ENCODE data around the gene CEP170.

DNA sequence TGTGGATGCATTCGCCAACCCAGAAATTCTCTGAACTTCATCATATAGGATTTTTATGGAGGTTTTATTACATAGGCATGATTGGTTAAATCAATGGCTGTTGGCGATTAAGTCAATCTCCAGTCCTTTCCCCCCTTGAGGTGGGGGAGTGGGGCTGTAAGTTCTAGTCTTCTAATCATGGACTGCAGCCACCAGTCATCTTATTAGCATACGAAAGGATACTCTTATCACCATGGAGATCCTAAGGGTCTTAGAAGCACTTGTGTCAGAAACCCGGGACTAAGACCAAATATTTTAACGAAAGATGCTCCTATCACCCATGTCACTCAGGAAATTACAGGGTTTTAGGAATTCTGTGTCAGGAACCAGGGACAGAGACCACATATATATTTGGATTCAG is 37.0 kb upstream of the CEP170 start:
- TF ChIP-seq, protein P1, sequence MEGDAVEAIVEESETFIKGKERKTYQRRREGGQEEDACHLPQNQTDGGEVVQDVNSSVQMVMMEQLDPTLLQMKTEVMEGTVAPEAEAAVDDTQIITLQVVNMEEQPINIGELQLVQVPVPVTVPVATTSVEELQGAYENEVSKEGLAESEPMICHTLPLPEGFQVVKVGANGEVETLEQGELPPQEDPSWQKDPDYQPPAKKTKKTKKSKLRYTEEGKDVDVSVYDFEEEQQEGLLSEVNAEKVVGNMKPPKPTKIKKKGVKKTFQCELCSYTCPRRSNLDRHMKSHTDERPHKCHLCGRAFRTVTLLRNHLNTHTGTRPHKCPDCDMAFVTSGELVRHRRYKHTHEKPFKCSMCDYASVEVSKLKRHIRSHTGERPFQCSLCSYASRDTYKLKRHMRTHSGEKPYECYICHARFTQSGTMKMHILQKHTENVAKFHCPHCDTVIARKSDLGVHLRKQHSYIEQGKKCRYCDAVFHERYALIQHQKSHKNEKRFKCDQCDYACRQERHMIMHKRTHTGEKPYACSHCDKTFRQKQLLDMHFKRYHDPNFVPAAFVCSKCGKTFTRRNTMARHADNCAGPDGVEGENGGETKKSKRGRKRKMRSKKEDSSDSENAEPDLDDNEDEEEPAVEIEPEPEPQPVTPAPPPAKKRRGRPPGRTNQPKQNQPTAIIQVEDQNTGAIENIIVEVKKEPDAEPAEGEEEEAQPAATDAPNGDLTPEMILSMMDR (optimal IDR thresholded peaks at IDR 0.05 in 1 of 3, IDR thresholded peaks at IDR 0.05 in 1 of 3, conservative IDR thresholded peaks at IDR 0.05 in 1 of 3; ENCODE audit: extremely low read depth in 1 of 3, insufficient read depth in 2 of 3, low read length in 3 of 3) = no peak
- TF ChIP-seq EZH2 (IDR thresholded peaks at IDR 0.05; ENCODE audit: low read length) = no peak

All from keratinocyte (primary cell).